IMR-90 (cell line): Measurements from ENCODE around the gene PCSK1N. TPM values are rescaled to one million over a fixed set of nuclear protein-coding genes. Genes with fewer than 3 reads are reported as not detected.

Experiments used
- ATAC-seq: fragments of 200-7000 bp; cut with Tn5 transposase; 2 replicates; pipeline ENCODE4 v1.9.1; 2020; ENCODE audit warnings: low read depth, mild to moderate bottlenecking, moderate library complexity
- BruUV-seq: library from RNA; stranded (reverse); fragments of 400-500 nt; replicated peaks from 2 replicates; lab custom pipeline; 2021; lab: Mats Ljungman, UMichigan
- CTCF ChIA-PET: fragments of 300-600 bp; formaldehyde crosslinking; extraction: SDS; loops from one replicate; lab custom pipeline; 2021; ENCODE audit warnings: antibody characterized with exemption; lab: Yijun Ruan, JAX
- POLR2A ChIA-PET: fragments of 300-600 bp; sonication (Branson Sonifier 250); formaldehyde crosslinking; loops from one replicate; lab custom pipeline; 2022; ENCODE audit warnings: antibody characterized with exemption; ENCODE audit not compliant: unreplicated experiment; lab: Charles Lee
- DNase-seq: peaks from one replicate; pipeline ENCODE4 v3.0.0; 2013
- H2AFZ ChIP-seq: replicated peaks from 2 replicates; pipeline ENCODE3; 2013; ENCODE audit warnings: low read length, mild to moderate bottlenecking; ENCODE audit not compliant: poor library complexity
- H2AK5ac ChIP-seq: 2 replicates; pipeline ENCODE4 v1.6.1; 2013; ENCODE audit warnings: low read depth, low read length, inconsistent platforms
- H2AK9ac ChIP-seq: replicated peaks from 2 replicates; pipeline ENCODE3; 2013; ENCODE audit warnings: mild to moderate bottlenecking, low read depth, low read length, moderate library complexity; ENCODE audit not compliant: poor library complexity
- H2BK120ac ChIP-seq: 2 replicates; pipeline ENCODE4 v1.6.1; 2013; ENCODE audit warnings: low read depth, low read length, inconsistent platforms
- H2BK15ac ChIP-seq: 3 replicates; pipeline ENCODE4 v1.6.1; 2013; ENCODE audit warnings: low read depth, low read length, inconsistent platforms
- H2BK20ac ChIP-seq: 2 replicates; pipeline ENCODE4 v1.6.1; 2013; ENCODE audit warnings: low read depth, mild to moderate bottlenecking, inconsistent platforms, low read length, moderate library complexity
- H2BK5ac ChIP-seq: 2 replicates; pipeline ENCODE4 v1.6.1; 2013; ENCODE audit warnings: mild to moderate bottlenecking, low read depth, low read length, inconsistent platforms; ENCODE audit not compliant: poor library complexity, severe bottlenecking
- H3K14ac ChIP-seq: replicated peaks from 2 replicates; pipeline ENCODE4 v1.6.1; 2013; ENCODE audit warnings: low read depth, low read length, inconsistent platforms
- H3K18ac ChIP-seq: 2 replicates; pipeline ENCODE4 v1.6.1; 2013; ENCODE audit warnings: low read depth, low read length, control low read depth
- H3K23ac ChIP-seq: 2 replicates; pipeline ENCODE4 v1.6.1; 2013; ENCODE audit warnings: low read depth, low read length, inconsistent platforms
- H3K27ac ChIP-seq: 2 replicates; pipeline ENCODE4 v1.5.1; 2013; ENCODE audit warnings: mild to moderate bottlenecking, control low read depth, low read length; ENCODE audit not compliant: insufficient read depth
- H3K27me3 ChIP-seq: 2 replicates; pipeline ENCODE4 v1.6.1; 2013; ENCODE audit warnings: low read length; ENCODE audit not compliant: control insufficient read depth, insufficient read depth
- H3K36me3 ChIP-seq: 2 replicates; pipeline ENCODE4 v1.6.1; 2013; ENCODE audit warnings: low read length, mixed read lengths; ENCODE audit not compliant: control insufficient read depth, insufficient read depth
- H3K4ac ChIP-seq: 2 replicates; pipeline ENCODE4 v1.6.1; 2013; ENCODE audit warnings: low read depth, low read length, inconsistent platforms
- H3K4me1 ChIP-seq: 2 replicates; pipeline ENCODE4 v1.6.1; 2013; ENCODE audit warnings: low read length, mixed read lengths; ENCODE audit not compliant: control insufficient read depth, insufficient read depth
- H3K4me2 ChIP-seq: 2 replicates; pipeline ENCODE4 v1.6.1; 2013; ENCODE audit warnings: low read depth, mild to moderate bottlenecking, control low read depth, low read length, moderate library complexity
- H3K4me3 ChIP-seq: 2 replicates; pipeline ENCODE4 v1.5.1; 2013; ENCODE audit warnings: low read depth, mild to moderate bottlenecking, control low read depth, low read length, moderate library complexity; ENCODE audit not compliant: insufficient read depth
- H3K56ac ChIP-seq: 2 replicates; pipeline ENCODE4 v1.6.1; 2013; ENCODE audit warnings: low read length, inconsistent platforms; ENCODE audit not compliant: insufficient read depth; ENCODE audit errors: extremely low read depth
- H3K79me1 ChIP-seq, 2 experiments: 2 replicates each; pipeline ENCODE4 v1.6.1; 2013; ENCODE audit warnings: low read length in 2 of 2, inconsistent platforms in 1 of 2, low read depth in 1 of 2
- H3K9ac ChIP-seq: 2 replicates; pipeline ENCODE4 v1.6.1; 2013; ENCODE audit warnings: low read depth, low read length, control low read depth
- H3K9me1 ChIP-seq: 2 replicates; pipeline ENCODE4 v1.6.1; 2013; ENCODE audit warnings: low read length, inconsistent platforms; ENCODE audit not compliant: insufficient read depth
- H3K9me3 ChIP-seq: 2 replicates; pipeline ENCODE4 v1.6.1; 2013; ENCODE audit warnings: low read length; ENCODE audit not compliant: control insufficient read depth, insufficient read depth
- H4K20me1 ChIP-seq: 2 replicates; pipeline ENCODE4 v1.6.1; 2013; ENCODE audit warnings: low read length, inconsistent platforms; ENCODE audit not compliant: insufficient read depth
- H4K5ac ChIP-seq: 2 replicates; pipeline ENCODE4 v1.6.1; 2013; ENCODE audit warnings: mild to moderate bottlenecking, low read depth, low read length, control low read depth
- H4K8ac ChIP-seq, 2 experiments: 2 replicates each; pipeline ENCODE4 v1.6.1; 2013; ENCODE audit warnings: low read depth in 2 of 2, low read length in 2 of 2, control low read depth in 1 of 2, inconsistent platforms in 1 of 2
- H4K91ac ChIP-seq: 2 replicates; pipeline ENCODE4 v1.6.1; 2013; ENCODE audit warnings: low read depth, low read length, inconsistent platforms; ENCODE audit not compliant: insufficient read depth
- BHLHE40 ChIP-seq: fragments of 150-350 bp; IDR thresholded peaks from 2 replicates; pipeline ENCODE4 v1.6.1; 2016; ENCODE audit warnings: mild to moderate bottlenecking, low read depth, low read length
- CEBPB ChIP-seq: IDR thresholded peaks from 2 replicates; pipeline ENCODE4 v1.6.1; 2012; ENCODE audit warnings: low read depth, low read length, improper control_type of control experiment
- CHD1 ChIP-seq: IDR thresholded peaks from 2 replicates; pipeline ENCODE4 v1.6.1; 2012; ENCODE audit warnings: low read depth, low read length, improper control_type of control experiment
- FOS ChIP-seq: fragments of 150-350 bp; IDR thresholded peaks from 2 replicates; pipeline ENCODE4 v1.6.1; 2016; ENCODE audit warnings: low read depth, low read length
- MAFK ChIP-seq: IDR thresholded peaks from 2 replicates; pipeline ENCODE4 v1.6.1; 2012; ENCODE audit warnings: low read depth, low read length, improper control_type of control experiment
- MAZ ChIP-seq: IDR thresholded peaks from 2 replicates; pipeline ENCODE4 v1.6.1; 2012; ENCODE audit warnings: low read depth, mild to moderate bottlenecking, low read length, improper control_type of control experiment, moderate library complexity, borderline replicate concordance
- MXI1 ChIP-seq: IDR thresholded peaks from 2 replicates; pipeline ENCODE4 v1.6.1; 2012; ENCODE audit warnings: low read depth, mild to moderate bottlenecking, low read length, moderate library complexity, borderline replicate concordance
- NFE2L2 ChIP-seq: fragments of 150-350 bp; IDR thresholded peaks from 2 replicates; pipeline ENCODE4 v1.6.1; 2016; ENCODE audit warnings: low read depth, mild to moderate bottlenecking, low read length
- POLR2A ChIP-seq: IDR thresholded peaks from 2 replicates; pipeline ENCODE4 v1.6.1; 2012; ENCODE audit warnings: mild to moderate bottlenecking, low read depth, low read length
- RAD21 ChIP-seq: IDR thresholded peaks from 2 replicates; pipeline ENCODE4 v1.6.1; 2012; ENCODE audit warnings: low read length, improper control_type of control experiment
- RFX5 ChIP-seq: IDR thresholded peaks from 2 replicates; pipeline ENCODE4 v1.8.0; 2012; ENCODE audit warnings: low read depth, mild to moderate bottlenecking, low read length, moderate library complexity
- SMC3 ChIP-seq: fragments of 150-350 bp; IDR thresholded peaks from 2 replicates; pipeline ENCODE4 v1.6.1; 2016; ENCODE audit warnings: low read depth, mild to moderate bottlenecking, antibody characterized with exemption, low read length, moderate library complexity
- WGBS, 2 experiments: methylation state at CpG; one replicate each; pipeline versions ENCODE4 v1.1.5 to v1.1.7; 2013; ENCODE audit warnings: missing lambda C conversion rate in 2 of 2; ENCODE audit not compliant: insufficient read length in 1 of 2; ENCODE audit errors: extremely low coverage in 2 of 2; 5-methylcytosine and 5-hydroxymethylcytosine counted together
- dilution Hi-C: fragments of 300-500 bp; cut with HindIII; formaldehyde crosslinking; loops from one replicate; pipeline ENCODE4 v1.14.3; 2018; ENCODE audit warnings: low sequenced_read_pairs; ENCODE audit not compliant: unreplicated experiment
- in situ Hi-C: fragments of 300-500 bp; cut with MboI; formaldehyde crosslinking; loops from 3 replicates; pipeline ENCODE4 v1.14.3; 2019; ENCODE audit warnings: low sequenced_read_pairs, inconsistent platforms, mixed read lengths
- intact Hi-C: fragments of 100-400 bp; cut with micrococcal nuclease; formaldehyde crosslinking; loops from 2 replicates; pipeline ENCODE4 v1.10.0; 2022
- polyA plus RNA-seq, 3 experiments: library from polyadenylated mRNA; depleted of rRNA; stranded (reverse); fragments of >200 nt; gene quantifications; 2 replicates each; pipeline ENCODE4 v1.2.3, GENCODE V29; 2012; ENCODE audit warnings: low replicate concordance in 1 of 3
- total RNA-seq: library from RNA; depleted of rRNA; stranded (reverse); fragments of >200 nt; gene quantifications from 2 replicates; pipeline ENCODE4 v1.2.3, GENCODE V29; 2012
- TF ChIP-seq, protein P1 (sequence below): conservative IDR thresholded peaks from 2 replicates; pipeline ENCODE4 v1.5.1; 2012; ENCODE audit warnings: mild to moderate bottlenecking, low read depth, low read length, improper control_type of control experiment
- TF ChIP-seq, protein P2 (sequence below): fragments of 150-350 bp; IDR thresholded peaks from 2 replicates; pipeline ENCODE4 v1.6.1; 2017; ENCODE audit warnings: mild to moderate bottlenecking, antibody characterized with exemption, low read length, low read depth
- TF ChIP-seq, protein P3 (sequence below): fragments of 150-350 bp; IDR thresholded peaks from 2 replicates; pipeline ENCODE4 v1.6.1; 2016; ENCODE audit warnings: low read depth, mild to moderate bottlenecking, low read length, moderate library complexity, borderline replicate concordance

The PCSK1N gene
- total and polyA plus RNA-seq, 2 of the 4 experiments (the other 2 are of a cell fraction) = 0.12 TPM; not detected in 1

DNA sequence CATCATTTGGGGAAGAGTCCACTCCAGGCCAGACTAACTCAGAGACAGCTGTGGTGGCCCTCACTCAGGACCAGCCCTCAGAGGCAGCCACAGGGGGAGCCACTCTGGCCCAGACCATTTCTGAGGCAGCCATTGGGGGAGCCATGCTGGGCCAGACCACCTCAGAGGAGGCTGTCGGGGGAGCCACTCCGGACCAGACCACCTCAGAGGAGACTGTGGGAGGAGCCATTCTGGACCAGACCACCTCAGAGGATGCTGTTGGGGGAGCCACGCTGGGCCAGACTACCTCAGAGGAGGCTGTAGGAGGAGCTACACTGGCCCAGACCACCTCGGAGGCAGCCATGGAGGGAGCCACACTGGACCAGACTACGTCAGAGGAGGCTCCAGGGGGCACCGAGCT lies 12.4 kb downstream of the PCSK1N start:
- Histone ChIP-seq H4K20me1 (no peaks in the 10 kb centered on the region), H3K4me1 (no peaks in the 10 kb centered on the region), H3K9ac (no peak overlapping the region), H3K14ac (no peak overlapping the region), H2BK15ac (no peak overlapping the region), H3K79me1 (no peaks in the 10 kb centered on the region), H3K4me2 (no peak overlapping the region), H3K36me3 (peaks cover 22% of the 10 kb centered on the region), H3K4ac (no peak overlapping the region), H3K18ac (no peak overlapping the region), H4K8ac (no peak overlapping the region), H3K27ac (no peak overlapping the region), H2AFZ (no peak overlapping the region), H2BK120ac (no peak overlapping the region), H4K5ac (no peak overlapping the region), H3K9me1 (no peaks in the 10 kb centered on the region), H4K91ac (no peak overlapping the region), H3K4me3 (no peak overlapping the region), H3K27me3 (peaks cover 4% of the 10 kb centered on the region; the same call in 1 of the 2 replicates), H3K9me3 (peaks cover 8% of the 10 kb centered on the region), H2BK5ac (no peak overlapping the region), H2AK9ac (no peak overlapping the region), H3K23ac (no peak overlapping the region), H2BK20ac (no peak overlapping the region), H3K56ac (no peak overlapping the region), H2AK5ac (no peak overlapping the region)
- POLR2A ChIA-PET = no interaction called here
- intact Hi-C loops = no loop called here
- TF ChIP-seq MAFK = no peak
- no peak for TF ChIP-seq NFE2L2
- TF ChIP-seq BHLHE40 = no peak
- no peak for TF ChIP-seq CEBPB
- TF ChIP-seq FOS = no peak
- TF ChIP-seq POLR2A = no peak
- TF ChIP-seq MAZ = no peak
- TF ChIP-seq RFX5 = no peak
- no peak for TF ChIP-seq RAD21
- no peak for TF ChIP-seq MXI1
- TF ChIP-seq, protein P1, sequence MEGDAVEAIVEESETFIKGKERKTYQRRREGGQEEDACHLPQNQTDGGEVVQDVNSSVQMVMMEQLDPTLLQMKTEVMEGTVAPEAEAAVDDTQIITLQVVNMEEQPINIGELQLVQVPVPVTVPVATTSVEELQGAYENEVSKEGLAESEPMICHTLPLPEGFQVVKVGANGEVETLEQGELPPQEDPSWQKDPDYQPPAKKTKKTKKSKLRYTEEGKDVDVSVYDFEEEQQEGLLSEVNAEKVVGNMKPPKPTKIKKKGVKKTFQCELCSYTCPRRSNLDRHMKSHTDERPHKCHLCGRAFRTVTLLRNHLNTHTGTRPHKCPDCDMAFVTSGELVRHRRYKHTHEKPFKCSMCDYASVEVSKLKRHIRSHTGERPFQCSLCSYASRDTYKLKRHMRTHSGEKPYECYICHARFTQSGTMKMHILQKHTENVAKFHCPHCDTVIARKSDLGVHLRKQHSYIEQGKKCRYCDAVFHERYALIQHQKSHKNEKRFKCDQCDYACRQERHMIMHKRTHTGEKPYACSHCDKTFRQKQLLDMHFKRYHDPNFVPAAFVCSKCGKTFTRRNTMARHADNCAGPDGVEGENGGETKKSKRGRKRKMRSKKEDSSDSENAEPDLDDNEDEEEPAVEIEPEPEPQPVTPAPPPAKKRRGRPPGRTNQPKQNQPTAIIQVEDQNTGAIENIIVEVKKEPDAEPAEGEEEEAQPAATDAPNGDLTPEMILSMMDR = no peak
- TF ChIP-seq CHD1 = no peak
- no peak for TF ChIP-seq SMC3
- TF ChIP-seq, protein P2, sequence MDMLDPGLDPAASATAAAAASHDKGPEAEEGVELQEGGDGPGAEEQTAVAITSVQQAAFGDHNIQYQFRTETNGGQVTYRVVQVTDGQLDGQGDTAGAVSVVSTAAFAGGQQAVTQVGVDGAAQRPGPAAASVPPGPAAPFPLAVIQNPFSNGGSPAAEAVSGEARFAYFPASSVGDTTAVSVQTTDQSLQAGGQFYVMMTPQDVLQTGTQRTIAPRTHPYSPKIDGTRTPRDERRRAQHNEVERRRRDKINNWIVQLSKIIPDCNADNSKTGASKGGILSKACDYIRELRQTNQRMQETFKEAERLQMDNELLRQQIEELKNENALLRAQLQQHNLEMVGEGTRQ = no peak
- TF ChIP-seq, protein P3, sequence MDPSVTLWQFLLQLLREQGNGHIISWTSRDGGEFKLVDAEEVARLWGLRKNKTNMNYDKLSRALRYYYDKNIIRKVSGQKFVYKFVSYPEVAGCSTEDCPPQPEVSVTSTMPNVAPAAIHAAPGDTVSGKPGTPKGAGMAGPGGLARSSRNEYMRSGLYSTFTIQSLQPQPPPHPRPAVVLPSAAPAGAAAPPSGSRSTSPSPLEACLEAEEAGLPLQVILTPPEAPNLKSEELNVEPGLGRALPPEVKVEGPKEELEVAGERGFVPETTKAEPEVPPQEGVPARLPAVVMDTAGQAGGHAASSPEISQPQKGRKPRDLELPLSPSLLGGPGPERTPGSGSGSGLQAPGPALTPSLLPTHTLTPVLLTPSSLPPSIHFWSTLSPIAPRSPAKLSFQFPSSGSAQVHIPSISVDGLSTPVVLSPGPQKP = no peak
- in situ Hi-C loops = no loop called here
- 80% methylated on average over 2 of the region's 6 CpGs; no CpG with 5 or more reads in 1 of the 2 experiments for WGBS, 2 experiments
- BruUV-seq = no TSS peak
- CTCF ChIA-PET = no interaction called here
- no peak for ATAC-seq
- DNase-seq = no peak
- dilution Hi-C loops = no loop called here
